Transverse colon (tissue), 4 donors: ENCODE data around the gene NPPB.

Experiments used
- EP300 ChIP-seq: sonication (generic); formaldehyde crosslinking; IDR thresholded peaks from one replicate; pipeline ENCODE4 v1.6.1; 2017; ENCODE audit warnings: antibody characterized with exemption, low read depth
- POLR2A ChIP-seq: fragments of 450-650 bp; IDR thresholded peaks from one replicate; pipeline ENCODE4 v1.6.1; 2016; ENCODE audit warnings: antibody characterized with exemption, mild to moderate bottlenecking, moderate library complexity
- POLR2AphosphoS5 ChIP-seq, 3 donors: sonication (generic); formaldehyde crosslinking; IDR thresholded peaks; one replicate each; pipeline ENCODE4 v1.6.1; 2016; ENCODE audit warnings: antibody characterized with exemption in 3 of 3
- TF ChIP-seq, protein P1 (sequence below), 5 experiments: fragments of 200-600 bp in 3 of 5; fragments of 450-650 bp in 2 of 5; sonication (generic) in 3 of 5; IDR thresholded peaks; 1 replicate in 2 of 5; 2 replicates in 3 of 5; pipeline ENCODE4 v1.5.1; 2016 to 2017; ENCODE audit warnings: antibody characterized with exemption in 5 of 5, inconsistent platforms in 3 of 5, mild to moderate bottlenecking in 2 of 5, moderate library complexity in 1 of 5

DNA sequence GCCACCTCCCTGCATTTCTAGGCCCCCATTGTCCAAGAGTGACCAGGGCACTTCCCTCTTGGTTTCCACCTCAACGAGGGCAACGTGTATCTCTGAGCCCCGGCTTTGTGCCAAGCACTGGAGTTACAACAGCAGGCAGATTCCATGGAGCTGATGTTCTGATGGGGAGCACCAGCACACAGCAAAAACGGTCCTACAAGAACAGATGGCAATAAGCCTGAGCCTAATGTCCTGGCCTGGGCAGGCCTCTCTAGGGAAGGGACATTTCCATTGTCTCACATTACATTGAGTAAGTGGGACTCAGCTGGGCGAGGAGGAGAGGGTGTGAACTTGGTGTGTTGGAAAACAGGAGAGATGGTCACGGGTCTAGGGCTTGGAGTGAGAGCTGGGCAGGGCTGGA lies 27.2 kb upstream of the NPPB start:
- TF ChIP-seq, protein P1, sequence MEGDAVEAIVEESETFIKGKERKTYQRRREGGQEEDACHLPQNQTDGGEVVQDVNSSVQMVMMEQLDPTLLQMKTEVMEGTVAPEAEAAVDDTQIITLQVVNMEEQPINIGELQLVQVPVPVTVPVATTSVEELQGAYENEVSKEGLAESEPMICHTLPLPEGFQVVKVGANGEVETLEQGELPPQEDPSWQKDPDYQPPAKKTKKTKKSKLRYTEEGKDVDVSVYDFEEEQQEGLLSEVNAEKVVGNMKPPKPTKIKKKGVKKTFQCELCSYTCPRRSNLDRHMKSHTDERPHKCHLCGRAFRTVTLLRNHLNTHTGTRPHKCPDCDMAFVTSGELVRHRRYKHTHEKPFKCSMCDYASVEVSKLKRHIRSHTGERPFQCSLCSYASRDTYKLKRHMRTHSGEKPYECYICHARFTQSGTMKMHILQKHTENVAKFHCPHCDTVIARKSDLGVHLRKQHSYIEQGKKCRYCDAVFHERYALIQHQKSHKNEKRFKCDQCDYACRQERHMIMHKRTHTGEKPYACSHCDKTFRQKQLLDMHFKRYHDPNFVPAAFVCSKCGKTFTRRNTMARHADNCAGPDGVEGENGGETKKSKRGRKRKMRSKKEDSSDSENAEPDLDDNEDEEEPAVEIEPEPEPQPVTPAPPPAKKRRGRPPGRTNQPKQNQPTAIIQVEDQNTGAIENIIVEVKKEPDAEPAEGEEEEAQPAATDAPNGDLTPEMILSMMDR (IDR thresholded peaks at IDR 0.05) = no peak
- TF ChIP-seq POLR2A = no peak
- TF ChIP-seq POLR2AphosphoS5 (IDR thresholded peaks at IDR 0.05) = no peak
- no peak for TF ChIP-seq EP300
